Measurements from ENCODE around the gene GPRASP3.
A peak's percentile ranks its signal among the peaks of the same experiment; 100 is the strongest.

- TF ChIP-seq CTCF (IDR thresholded peaks at IDR 0.05; ENCODE audit: low read depth, low read length, missing input control) = peak; percentile 62
- TF ChIP-seq EGR1 (IDR thresholded peaks at IDR 0.05; ENCODE audit: low read depth in 2 of 2) = no peak
- no peak for TF ChIP-seq SP1 (IDR thresholded peaks at IDR 0.05)
- peak; percentile 28 for TF ChIP-seq REST (IDR thresholded peaks at IDR 0.05)
- peak; percentile 50 for TF ChIP-seq YY1 (IDR thresholded peaks at IDR 0.05)
- no peak for TF ChIP-seq GABPA (IDR thresholded peaks at IDR 0.05 in 1 of 2, conservative IDR thresholded peaks at IDR 0.05 in 1 of 2)
- no peak for TF ChIP-seq ATF3 (IDR thresholded peaks at IDR 0.05)
- no peak for TF ChIP-seq HNF4A (conservative IDR thresholded peaks at IDR 0.05)
- peak; percentile 67 to 73 for TF ChIP-seq RAD21 (IDR thresholded peaks at IDR 0.05)
- TF ChIP-seq MAX (IDR thresholded peaks at IDR 0.05) = no peak
Measured at GRCh38 chrX:102712981-102713625, 7.4 kb upstream of the GPRASP3 start.

Data from liver (tissue), 3 donors.